ENCODE measurements around the gene CCP110.

DNA sequence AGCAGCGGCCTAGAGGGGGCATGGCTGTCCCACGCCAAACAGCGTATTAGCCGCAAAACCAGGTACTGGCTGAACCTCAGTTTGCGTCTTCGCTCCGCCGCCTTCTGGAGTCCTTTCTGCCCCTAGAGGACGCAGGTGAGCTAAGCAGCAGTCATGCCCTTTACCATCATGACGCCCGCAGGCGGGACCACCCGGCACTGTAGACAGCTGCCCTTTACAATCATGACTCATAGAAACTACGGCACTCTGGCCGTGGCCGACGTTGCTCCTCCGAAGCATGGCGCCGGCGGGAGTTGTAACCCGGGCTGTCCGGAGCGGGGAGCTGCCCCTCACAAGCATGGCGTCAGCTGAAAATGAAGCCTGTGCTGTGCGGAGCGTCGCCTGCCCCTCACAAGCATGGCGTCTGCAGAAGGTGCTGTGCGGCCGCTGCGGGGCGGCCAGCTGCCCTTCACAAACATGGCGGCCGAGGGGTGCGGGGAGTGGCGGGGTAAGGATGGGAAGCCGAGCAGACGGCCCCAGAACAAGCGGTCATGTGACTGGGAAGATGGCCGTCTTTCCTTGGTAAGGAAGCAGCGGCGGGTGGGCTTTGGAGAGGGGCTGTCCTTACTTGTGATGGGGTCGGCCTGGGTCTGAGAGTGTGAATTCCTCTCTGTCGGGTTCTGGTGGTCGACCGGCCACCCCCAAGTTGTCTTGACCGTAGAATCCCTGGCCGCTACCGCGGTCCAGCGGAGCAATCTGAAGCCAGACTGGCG is 31.6 kb downstream of the CCP110 start, which contains the start of gene VPS35L:
- TF ChIP-seq ZNF274 (IDR thresholded peaks at IDR 0.05; ENCODE audit: low read depth, low read length): no peak
- peak; percentile 100 for TF ChIP-seq YY1 (IDR thresholded peaks at IDR 0.05; ENCODE audit: insufficient read depth, insufficient read length)

All from NT2/D1 (cell line).